GM23338 (cell line): ENCODE measurements around the gene SHFL. TPM values are rescaled to one million over a fixed set of nuclear protein-coding genes. Genes with fewer than 3 reads are reported as not detected.

ENCODE experiments used
- ATAC-seq: fragments of 200-7000 bp; cut with Tn5 transposase; 3 replicates; pipeline ENCODE4 v1.9.1; 2020
- DNase-seq: peaks from one replicate; pipeline ENCODE4 v3.0.0-alpha.2; 2015; ENCODE audit warnings: low spot score
- H2AFZ ChIP-seq: fragments of 200-600 bp; sonication (generic); 2 replicates; pipeline ENCODE4 v1.8.0; 2016; ENCODE audit warnings: antibody characterized with exemption, mild to moderate bottlenecking, moderate library complexity
- H3F3A ChIP-seq: fragments of 200-600 bp; sonication (generic); replicated peaks from 2 replicates; pipeline ENCODE4 v1.8.0; 2017; ENCODE audit warnings: antibody characterized with exemption, mixed run types, low read depth
- H3K27ac ChIP-seq: fragments of 200-600 bp; sonication (generic); 2 replicates; pipeline ENCODE4 v1.6.1; 2016; ENCODE audit warnings: low read depth
- H3K27me3 ChIP-seq: fragments of 200-600 bp; sonication (generic); 2 replicates; pipeline ENCODE4 v1.8.0; 2016; ENCODE audit warnings: mild to moderate bottlenecking, mixed run types, moderate library complexity; ENCODE audit not compliant: insufficient read depth
- H3K36me3 ChIP-seq: fragments of 200-600 bp; sonication (generic); 2 replicates; pipeline ENCODE4 v1.8.0; 2016; ENCODE audit warnings: mild to moderate bottlenecking; ENCODE audit not compliant: insufficient read depth
- H3K4me1 ChIP-seq: fragments of 200-600 bp; sonication (generic); 2 replicates; pipeline ENCODE4 v1.8.0; 2016; ENCODE audit warnings: mild to moderate bottlenecking, moderate library complexity; ENCODE audit not compliant: insufficient read depth
- H3K4me2 ChIP-seq: fragments of 200-600 bp; sonication (generic); 2 replicates; pipeline ENCODE4 v1.7.1; 2017; ENCODE audit warnings: mixed run types
- H3K4me3 ChIP-seq: fragments of 200-600 bp; sonication (generic); 2 replicates; pipeline ENCODE4 v1.6.1; 2016; ENCODE audit warnings: mixed run types
- H3K79me2 ChIP-seq: fragments of 200-600 bp; sonication (generic); replicated peaks from 2 replicates; pipeline ENCODE4 v1.8.0; 2017; ENCODE audit warnings: mild to moderate bottlenecking; ENCODE audit not compliant: insufficient read depth
- H3K9me2 ChIP-seq: fragments of 200-600 bp; sonication (generic); 2 replicates; pipeline ENCODE4 v1.8.0; 2017; ENCODE audit not compliant: insufficient read depth
- H4K20me1 ChIP-seq: fragments of 200-600 bp; sonication (generic); replicated peaks from 2 replicates; pipeline ENCODE4 v1.8.0; 2017; ENCODE audit warnings: mild to moderate bottlenecking; ENCODE audit not compliant: insufficient read depth
- H3K27ac Mint-ChIP-seq: 2 replicates; pipeline ENCODE4 v1.8.0; 2020; ENCODE audit warnings: inconsistent platforms, mild to moderate bottlenecking, moderate library complexity, mixed read lengths
- H3K27me3 Mint-ChIP-seq: 3 replicates; pipeline ENCODE4 v1.8.0; 2022; ENCODE audit warnings: low read depth, mild to moderate bottlenecking, moderate library complexity, mixed read lengths, inconsistent platforms; ENCODE audit not compliant: insufficient read depth, poor library complexity
- H3K36me3 Mint-ChIP-seq: 3 replicates; pipeline ENCODE4 v1.8.0; 2021; ENCODE audit warnings: low read depth, mild to moderate bottlenecking, inconsistent platforms, moderate library complexity, mixed read lengths
- H3K4me1 Mint-ChIP-seq: 3 replicates; pipeline ENCODE4 v1.8.0; 2020; ENCODE audit warnings: mild to moderate bottlenecking, inconsistent platforms, mixed read lengths
- H3K4me3 Mint-ChIP-seq: 3 replicates; pipeline ENCODE4 v1.8.0; 2021; ENCODE audit warnings: moderate library complexity, mild to moderate bottlenecking, inconsistent platforms, mixed read lengths
- H3K9me3 Mint-ChIP-seq: 3 replicates; pipeline ENCODE4 v1.8.0; 2020; ENCODE audit warnings: moderate library complexity, mild to moderate bottlenecking, inconsistent platforms, mixed read lengths
- CREB1 ChIP-seq: fragments of 250-450 bp; sonication (Bioruptor Pico); IDR thresholded peaks from 2 replicates; pipeline ENCODE4 v1.5.0; 2020; ENCODE audit warnings: low read depth, mild to moderate bottlenecking, moderate library complexity
- EZH2phosphoT487 ChIP-seq: fragments of 200-600 bp; sonication (generic); IDR thresholded peaks from one replicate; pipeline ENCODE4 v1.8.1; 2018; ENCODE audit warnings: antibody characterized with exemption; ENCODE audit not compliant: unreplicated experiment
- JUNB ChIP-seq: IDR thresholded peaks from one replicate; pipeline ENCODE4 v1.6.1; 2016; ENCODE audit warnings: antibody characterized with exemption; ENCODE audit not compliant: unreplicated experiment
- NANOG ChIP-seq: IDR thresholded peaks from 2 replicates; pipeline ENCODE4 v1.6.1; 2016; ENCODE audit warnings: antibody characterized with exemption, borderline replicate concordance
- REST ChIP-seq: IDR thresholded peaks from one replicate; pipeline ENCODE4 v1.6.1; 2018; ENCODE audit warnings: antibody characterized with exemption; ENCODE audit not compliant: unreplicated experiment
- ZNF114 ChIP-seq: fragments of 250-450 bp; sonication (Bioruptor Pico); IDR thresholded peaks from 2 replicates; pipeline ENCODE4 v1.5.0; 2020; ENCODE audit warnings: mild to moderate bottlenecking, moderate library complexity
- ZNF331 ChIP-seq: fragments of 250-450 bp; sonication (Bioruptor Pico); IDR thresholded peaks from 2 replicates; pipeline ENCODE4 v1.5.0; 2020; ENCODE audit warnings: low read depth, mild to moderate bottlenecking, moderate library complexity
- polyA plus RNA-seq: library from polyadenylated mRNA; unstranded; fragments of >200 nt; fragmentation: Nextera tagmentation; extraction: Ambion mirVana; gene quantifications from 2 replicates; pipeline ENCODE4 v1.2.1, GENCODE V29; 2016
- total RNA-seq: library from RNA; depleted of rRNA; stranded (reverse); fragments of >200 nt; shearing (Covaris generic); gene quantifications from 2 replicates; pipeline ENCODE4 v1.2.3, GENCODE V29; 2014
- TF ChIP-seq, protein P1 (sequence below), 2 experiments: fragments of 200-600 bp in 1 of 2; sonication (generic) in 1 of 2; conservative IDR thresholded peaks; 2 replicates each; pipeline versions ENCODE4 v1.5.1 to v1.6.1; 2016 to 2017; ENCODE audit warnings: antibody characterized with exemption in 2 of 2, low read depth in 2 of 2, mild to moderate bottlenecking in 2 of 2, moderate library complexity in 1 of 2

Gene SHFL
- total and polyA plus RNA-seq, 2 experiments from 2014 or later, result 31.7 to 32.1 TPM

- no peak for TF ChIP-seq REST
- TF ChIP-seq ZNF331 (CRISPR knock-in tag), result no peak
- no peak for TF ChIP-seq JUNB
- no peak for TF ChIP-seq CREB1 (CRISPR knock-in tag)
- TF ChIP-seq, protein P1, sequence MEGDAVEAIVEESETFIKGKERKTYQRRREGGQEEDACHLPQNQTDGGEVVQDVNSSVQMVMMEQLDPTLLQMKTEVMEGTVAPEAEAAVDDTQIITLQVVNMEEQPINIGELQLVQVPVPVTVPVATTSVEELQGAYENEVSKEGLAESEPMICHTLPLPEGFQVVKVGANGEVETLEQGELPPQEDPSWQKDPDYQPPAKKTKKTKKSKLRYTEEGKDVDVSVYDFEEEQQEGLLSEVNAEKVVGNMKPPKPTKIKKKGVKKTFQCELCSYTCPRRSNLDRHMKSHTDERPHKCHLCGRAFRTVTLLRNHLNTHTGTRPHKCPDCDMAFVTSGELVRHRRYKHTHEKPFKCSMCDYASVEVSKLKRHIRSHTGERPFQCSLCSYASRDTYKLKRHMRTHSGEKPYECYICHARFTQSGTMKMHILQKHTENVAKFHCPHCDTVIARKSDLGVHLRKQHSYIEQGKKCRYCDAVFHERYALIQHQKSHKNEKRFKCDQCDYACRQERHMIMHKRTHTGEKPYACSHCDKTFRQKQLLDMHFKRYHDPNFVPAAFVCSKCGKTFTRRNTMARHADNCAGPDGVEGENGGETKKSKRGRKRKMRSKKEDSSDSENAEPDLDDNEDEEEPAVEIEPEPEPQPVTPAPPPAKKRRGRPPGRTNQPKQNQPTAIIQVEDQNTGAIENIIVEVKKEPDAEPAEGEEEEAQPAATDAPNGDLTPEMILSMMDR (conservative IDR thresholded peaks at IDR 0.05; ENCODE audit: low read depth in 2 of 2), result no peak
Observed at GRCh38 chr19:10139952-10140351, 53.8 kb downstream of the SHFL start (continued).

DNA sequence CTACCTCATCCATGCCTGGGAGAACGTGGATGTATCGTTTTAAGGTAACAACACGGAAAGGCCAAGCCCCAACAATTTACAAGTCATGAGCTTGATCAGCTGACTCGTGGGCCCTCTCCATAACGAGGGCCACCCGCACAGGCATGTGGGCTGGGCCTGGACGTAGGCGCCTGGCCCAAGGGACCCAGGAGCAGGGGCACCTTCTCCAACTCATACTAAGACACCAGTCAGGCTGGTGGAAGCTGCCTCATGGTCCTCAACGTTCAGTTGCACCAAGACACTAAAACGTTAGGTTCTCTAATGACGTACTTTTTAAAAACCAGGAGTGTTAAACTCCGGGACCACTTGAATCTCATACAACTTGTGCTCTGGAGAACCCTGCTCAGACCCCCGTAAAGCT, 55.4 kb downstream of the SHFL start:
- TF ChIP-seq EZH2phosphoT487 (no peak), CREB1 (CRISPR knock-in tag) (no peak), JUNB (no peak), NANOG (no peak), REST (no peak), ZNF114 (no peak)
- TF ChIP-seq, protein P1 (conservative IDR thresholded peaks at IDR 0.05; ENCODE audit: low read depth in 2 of 2), result no peak
- H3K27me3 ChIP-seq, result no peaks in the 10 kb centered on the region
- no peak for ATAC-seq
- no peak overlapping the region for H3K27ac Mint-ChIP-seq
- no peak for DNase-seq
- no peaks in the 10 kb centered on the region for H3K9me2 ChIP-seq
- H3K79me2 ChIP-seq, result no peaks in the 10 kb centered on the region
- H3K4me3 ChIP-seq, result no peak overlapping the region
- H3K4me1 Mint-ChIP-seq, result no peaks in the 10 kb centered on the region
- peaks cover 65% of the 10 kb centered on the region for H3K36me3 ChIP-seq
- no peak overlapping the region for H2AFZ ChIP-seq
- no peak overlapping the region for H3K4me2 ChIP-seq
- peaks cover 2% of the 10 kb centered on the region; the same call in 1 of the 2 replicates for H3F3A ChIP-seq
- H3K4me1 ChIP-seq, result no peaks in the 10 kb centered on the region
- peaks cover 18% of the 10 kb centered on the region for H4K20me1 ChIP-seq
- peaks cover 4% of the 10 kb centered on the region for H3K27me3 Mint-ChIP-seq
- no peaks in the 10 kb centered on the region; the same call in 2 of the 3 replicates for H3K9me3 Mint-ChIP-seq
- H3K4me3 Mint-ChIP-seq, result no peak overlapping the region
- no peak overlapping the region for H3K27ac ChIP-seq
- H3K36me3 Mint-ChIP-seq, result peaks cover 95% of the 10 kb centered on the region
